Measurements from ENCODE around the gene SSB.

GRCh38 chr2:169860149-169860548, 61.5 kb downstream of the SSB start:
- TF ChIP-seq NFIC (IDR thresholded peaks at IDR 0.05), result no peak
- TF ChIP-seq EP300 (IDR thresholded peaks at IDR 0.05; ENCODE audit: borderline replicate concordance), result no peak
- no peak for TF ChIP-seq TCF12 (IDR thresholded peaks at IDR 0.05; ENCODE audit: low read depth)
- TF ChIP-seq REST (IDR thresholded peaks at IDR 0.05; ENCODE audit: low read depth), result no peak
- no peak for TF ChIP-seq TAF1 (IDR thresholded peaks at IDR 0.05; ENCODE audit: low read depth)
- no peak for TF ChIP-seq CEBPB (IDR thresholded peaks at IDR 0.05)
- TF ChIP-seq RAD21 (IDR thresholded peaks at IDR 0.05; ENCODE audit: low read depth), result no peak
- TF ChIP-seq MAX (IDR thresholded peaks at IDR 0.05), result no peak
